ENCODE results near the gene SH3PXD2A. TPM values are rescaled to one million over a fixed set of nuclear protein-coding genes. Genes with fewer than 3 reads are reported as not detected.

Gene SH3PXD2A
- total RNA-seq, 1 donor from 2014 or later = 17.3 TPM

DNA sequence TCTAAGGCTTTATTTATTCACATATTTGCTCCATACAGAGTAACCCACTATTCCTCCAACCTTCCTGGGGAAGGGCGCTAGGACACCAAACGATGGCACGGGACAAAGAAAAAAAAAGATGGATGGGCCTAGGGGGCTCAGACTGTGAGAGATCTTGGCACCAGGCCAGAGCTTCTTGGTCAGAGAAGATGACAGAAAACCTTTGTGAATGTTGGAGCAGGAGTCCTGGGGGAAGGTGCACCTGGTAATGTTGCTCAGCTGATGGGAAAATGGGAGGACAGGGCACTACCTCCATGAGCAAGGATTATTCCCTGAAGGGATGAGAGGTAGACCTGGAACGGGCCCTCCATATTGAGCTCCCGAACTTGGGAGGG lies 1.4 kb upstream of the SH3PXD2A start:
- Histone ChIP-seq H3K27me3 (ENCODE audit: insufficient read depth, low read length) (no peaks in the 10 kb centered on the region), H3K4me3 (ENCODE audit: insufficient read depth, low read depth, low read length) (no peak overlapping the region), H2AFZ (ENCODE audit: low read depth, low read length) (no peak overlapping the region), H3K79me2 (ENCODE audit: insufficient read depth, low read length) (peaks cover 3% of the 10 kb centered on the region), H3K9ac (ENCODE audit: low read length) (no peak overlapping the region), H3K27ac (ENCODE audit: low read depth, low read length) (no peak overlapping the region), H4K20me1 (ENCODE audit: insufficient read depth, low read length) (peaks cover 11% of the 10 kb centered on the region), H3K4me2 (ENCODE audit: low read length) (no peak overlapping the region), H3K4me1 (ENCODE audit: insufficient read depth, low read length) (peaks cover 20% of the 10 kb centered on the region), H3K36me3 (ENCODE audit: insufficient read depth, low read length) (no peaks in the 10 kb centered on the region), H3K9me3 (ENCODE audit: insufficient read depth, low read depth, low read length) (no peaks in the 10 kb centered on the region)
- DNase-seq (ENCODE audit: low read depth) = no peak
- H3K9me3 Mint-ChIP-seq (ENCODE audit: unreplicated experiment) = no peaks in the 10 kb centered on the region
- H3K27ac Mint-ChIP-seq (ENCODE audit: unreplicated experiment) = no peak overlapping the region
- FAIRE-seq = no peak
- TF ChIP-seq, protein P1, sequence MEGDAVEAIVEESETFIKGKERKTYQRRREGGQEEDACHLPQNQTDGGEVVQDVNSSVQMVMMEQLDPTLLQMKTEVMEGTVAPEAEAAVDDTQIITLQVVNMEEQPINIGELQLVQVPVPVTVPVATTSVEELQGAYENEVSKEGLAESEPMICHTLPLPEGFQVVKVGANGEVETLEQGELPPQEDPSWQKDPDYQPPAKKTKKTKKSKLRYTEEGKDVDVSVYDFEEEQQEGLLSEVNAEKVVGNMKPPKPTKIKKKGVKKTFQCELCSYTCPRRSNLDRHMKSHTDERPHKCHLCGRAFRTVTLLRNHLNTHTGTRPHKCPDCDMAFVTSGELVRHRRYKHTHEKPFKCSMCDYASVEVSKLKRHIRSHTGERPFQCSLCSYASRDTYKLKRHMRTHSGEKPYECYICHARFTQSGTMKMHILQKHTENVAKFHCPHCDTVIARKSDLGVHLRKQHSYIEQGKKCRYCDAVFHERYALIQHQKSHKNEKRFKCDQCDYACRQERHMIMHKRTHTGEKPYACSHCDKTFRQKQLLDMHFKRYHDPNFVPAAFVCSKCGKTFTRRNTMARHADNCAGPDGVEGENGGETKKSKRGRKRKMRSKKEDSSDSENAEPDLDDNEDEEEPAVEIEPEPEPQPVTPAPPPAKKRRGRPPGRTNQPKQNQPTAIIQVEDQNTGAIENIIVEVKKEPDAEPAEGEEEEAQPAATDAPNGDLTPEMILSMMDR (IDR thresholded peaks at IDR 0.05; ENCODE audit: insufficient read depth, low read depth, low read length) = no peak
- no peak for TF ChIP-seq EZH2 (IDR thresholded peaks at IDR 0.05; ENCODE audit: insufficient read depth, low read length)
- H3K4me1 Mint-ChIP-seq (ENCODE audit: low read depth, unreplicated experiment) = peaks cover 12% of the 10 kb centered on the region
- H3K4me3 Mint-ChIP-seq (ENCODE audit: unreplicated experiment) = peak overlapping the region; percentile 79
- H3K27me3 Mint-ChIP-seq (ENCODE audit: low read depth, unreplicated experiment) = peaks cover 12% of the 10 kb centered on the region
- H3K36me3 Mint-ChIP-seq (ENCODE audit: low read depth, unreplicated experiment) = no peaks in the 10 kb centered on the region

DNA sequence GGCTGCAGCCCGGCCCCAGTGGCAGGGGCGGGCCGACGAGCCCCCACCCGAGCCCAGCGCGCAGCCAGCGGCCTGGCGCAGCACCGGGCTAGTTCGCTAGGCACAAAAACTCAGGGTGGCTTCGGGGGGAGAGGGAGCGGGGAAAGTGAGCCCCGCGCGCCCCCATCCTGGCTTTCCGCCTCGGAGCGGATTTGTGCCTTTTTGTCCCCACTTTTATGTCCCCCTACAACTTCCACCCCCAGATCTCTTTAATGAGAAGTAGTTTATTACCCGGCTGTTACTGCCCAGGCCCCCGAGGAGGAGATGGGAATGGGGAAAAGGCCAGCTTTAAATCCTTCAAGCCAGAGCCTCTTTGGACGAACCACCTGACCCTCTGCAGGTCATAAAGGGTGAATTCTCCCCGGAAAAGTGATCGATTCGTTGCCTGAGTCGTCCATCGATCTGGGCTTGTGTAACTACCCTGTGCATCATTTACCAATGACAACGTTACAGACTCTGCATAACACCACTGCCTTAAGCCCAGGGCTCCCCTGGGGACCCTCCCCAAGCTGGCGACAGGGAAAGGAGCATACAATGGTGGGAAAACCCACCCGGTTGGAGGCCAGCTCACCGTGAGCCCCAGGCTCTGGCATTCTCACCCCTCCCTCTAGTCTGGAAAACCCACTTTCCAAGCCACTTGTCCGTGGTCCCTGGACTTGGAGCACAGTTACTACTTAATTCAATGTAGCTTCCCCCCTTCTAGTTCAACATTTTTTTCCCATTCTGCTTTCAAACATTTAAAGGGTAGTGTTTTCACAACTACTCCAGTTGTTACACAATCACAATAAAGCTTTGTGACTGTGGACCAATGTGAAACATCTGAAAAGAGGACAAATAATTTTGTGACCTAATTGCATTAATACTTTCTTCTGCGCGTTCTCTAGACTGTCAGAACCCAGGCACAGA lies 748 bp upstream of the SH3PXD2A start:
- no peak for FAIRE-seq
- no peaks in the 10 kb centered on the region for H3K27me3 ChIP-seq (ENCODE audit: insufficient read depth, low read length)
- peaks cover 12% of the 10 kb centered on the region for H3K27me3 Mint-ChIP-seq (ENCODE audit: low read depth, unreplicated experiment)
- peaks cover 10% of the 10 kb centered on the region for H3K4me1 Mint-ChIP-seq (ENCODE audit: low read depth, unreplicated experiment)
- peaks cover 11% of the 10 kb centered on the region for H4K20me1 ChIP-seq (ENCODE audit: insufficient read depth, low read length)
- peak overlapping the region; percentile 89 for H3K4me2 ChIP-seq (ENCODE audit: low read length)
- no peaks in the 10 kb centered on the region for H3K36me3 ChIP-seq (ENCODE audit: insufficient read depth, low read length)
- no peaks in the 10 kb centered on the region for H3K9me3 Mint-ChIP-seq (ENCODE audit: unreplicated experiment)
- TF ChIP-seq, protein P1 (IDR thresholded peaks at IDR 0.05; ENCODE audit: insufficient read depth, low read depth, low read length) = no peak
- no peak for TF ChIP-seq EZH2 (IDR thresholded peaks at IDR 0.05; ENCODE audit: insufficient read depth, low read length)
- no peak overlapping the region for H3K27ac Mint-ChIP-seq (ENCODE audit: unreplicated experiment)
- no peaks in the 10 kb centered on the region for H3K36me3 Mint-ChIP-seq (ENCODE audit: low read depth, unreplicated experiment)
- peak overlapping the region; percentile 62 for H2AFZ ChIP-seq (ENCODE audit: low read depth, low read length)
- peak overlapping the region; percentile 45 for H3K4me3 ChIP-seq (ENCODE audit: insufficient read depth, low read depth, low read length)
- peaks cover 3% of the 10 kb centered on the region for H3K79me2 ChIP-seq (ENCODE audit: insufficient read depth, low read length)
- no peaks in the 10 kb centered on the region for H3K9me3 ChIP-seq (ENCODE audit: insufficient read depth, low read depth, low read length)
- H3K4me3 Mint-ChIP-seq (ENCODE audit: unreplicated experiment) = peak overlapping the region; percentile 79
- DNase-seq (ENCODE audit: low read depth) = no peak
- no peak overlapping the region for H3K27ac ChIP-seq (ENCODE audit: low read depth, low read length)
- peak overlapping the region; percentile 33 for H3K9ac ChIP-seq (ENCODE audit: low read length)
- peaks cover 22% of the 10 kb centered on the region for H3K4me1 ChIP-seq (ENCODE audit: insufficient read depth, low read length)
